Spleen (tissue), 7 donors: ENCODE results near the gene NUMA1.

Source experiments
- CTCF ChIP-seq, 11 experiments: fragments of 200-600 bp in 7 of 11; fragments of 450-650 bp in 4 of 11; sonication (generic) in 4 of 11; IDR thresholded peaks in 8 of 11; conservative IDR thresholded peaks in 3 of 11; 1 replicate in 7 of 11; 2 replicates in 4 of 11; pipeline versions ENCODE4 v1.4.0 to v1.8.0; 2016 to 2021; ENCODE audit warnings: antibody characterized with exemption in 11 of 11, inconsistent platforms in 4 of 11, mild to moderate bottlenecking in 1 of 11
- POLR2A ChIP-seq, 3 donors: fragments of 450-650 bp; IDR thresholded peaks; one replicate each; pipeline ENCODE4 v1.5.1; 2017; ENCODE audit warnings: antibody characterized with exemption in 3 of 3, mild to moderate bottlenecking in 1 of 3
- POLR2AphosphoS5 ChIP-seq, 3 donors: sonication (generic); formaldehyde crosslinking; IDR thresholded peaks; one replicate each; pipeline ENCODE4 v1.5.1; 2017; ENCODE audit warnings: antibody characterized with exemption in 3 of 3
- donor health status: DM: no; HTN: no; CAD: no; lungs with moderate emphysema.
- donor health status: DM: no; HTN: no; CAD: no.
- donor health status: DM: no; HTN: no; CAD: no.

- TF ChIP-seq CTCF (IDR thresholded peaks at IDR 0.05 in 8 of 11, conservative IDR thresholded peaks at IDR 0.05 in 3 of 11) (no peak), POLR2AphosphoS5 (IDR thresholded peaks at IDR 0.05) (no peak), POLR2A (IDR thresholded peaks at IDR 0.05) (no peak)
Observed at GRCh38 chr11:72123117-72123653, 42.8 kb upstream of the NUMA1 start.
